ENCODE data around the gene ZP3.
"Not testable (repeated sequence)": the region's sequence is repeated elsewhere in the genome, so short reads cannot be mapped to it uniquely, and the experiment has no call there.

Gene ZP3

DNA sequence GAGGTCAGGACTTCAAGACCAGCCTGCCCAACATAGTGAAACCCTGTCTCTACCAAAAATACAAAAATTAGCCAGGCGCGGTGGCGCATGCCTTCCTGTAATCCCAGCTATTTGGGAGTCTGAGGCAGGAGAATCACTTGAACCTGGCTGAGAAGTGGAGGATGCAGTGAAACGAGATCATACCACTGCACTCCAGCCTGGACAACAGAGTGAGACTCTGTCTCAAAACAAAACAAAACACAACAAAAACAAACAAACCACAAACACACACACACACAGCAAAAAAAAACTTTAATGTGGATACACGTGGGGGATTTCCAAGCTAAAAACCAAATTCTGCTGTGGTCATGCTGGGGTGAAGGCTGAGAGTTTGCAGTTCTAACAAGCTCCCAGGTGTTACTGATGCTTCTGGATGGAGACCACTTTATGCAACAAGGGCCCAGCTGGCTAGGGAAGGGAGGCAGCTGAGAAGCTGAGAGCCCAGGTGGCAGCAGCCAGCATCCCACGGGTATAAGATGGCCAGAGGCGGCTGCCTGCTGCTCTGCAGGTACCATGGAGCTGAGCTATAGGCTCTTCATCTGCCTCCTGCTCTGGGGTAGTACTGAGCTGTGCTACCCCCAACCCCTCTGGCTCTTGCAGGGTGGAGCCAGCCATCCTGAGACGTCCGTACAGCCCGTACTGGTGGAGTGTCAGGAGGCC lies at the start of gene ZP3:
TSS of gene ZP3 (plus strand) at position 538 of the 699 bp plus-strand sequence. CDS start at position 553, 15 bp downstream.
- no peak for DNase-seq

DNA sequence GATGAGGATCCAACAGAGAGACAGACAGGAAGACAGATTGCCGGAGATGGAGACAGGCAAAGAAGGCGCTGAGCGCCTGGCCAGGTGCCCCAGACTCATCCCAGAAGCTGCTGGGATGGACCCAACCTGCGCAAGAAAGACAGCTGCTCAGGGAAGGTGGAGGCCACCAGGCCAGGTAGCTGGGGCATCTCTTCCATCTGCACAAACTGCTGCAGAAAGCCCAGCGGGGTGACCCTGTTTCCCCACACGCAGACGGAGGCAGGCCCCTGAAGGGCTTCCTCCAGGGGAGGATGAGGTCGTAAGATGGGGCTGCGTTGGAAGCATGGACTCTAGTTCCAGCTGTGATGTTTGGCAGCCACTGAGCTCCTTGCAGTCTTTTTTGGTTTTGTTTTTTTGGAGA lies 49.5 kb upstream of the ZP3 start:
- DNase-seq = no peak

DNA sequence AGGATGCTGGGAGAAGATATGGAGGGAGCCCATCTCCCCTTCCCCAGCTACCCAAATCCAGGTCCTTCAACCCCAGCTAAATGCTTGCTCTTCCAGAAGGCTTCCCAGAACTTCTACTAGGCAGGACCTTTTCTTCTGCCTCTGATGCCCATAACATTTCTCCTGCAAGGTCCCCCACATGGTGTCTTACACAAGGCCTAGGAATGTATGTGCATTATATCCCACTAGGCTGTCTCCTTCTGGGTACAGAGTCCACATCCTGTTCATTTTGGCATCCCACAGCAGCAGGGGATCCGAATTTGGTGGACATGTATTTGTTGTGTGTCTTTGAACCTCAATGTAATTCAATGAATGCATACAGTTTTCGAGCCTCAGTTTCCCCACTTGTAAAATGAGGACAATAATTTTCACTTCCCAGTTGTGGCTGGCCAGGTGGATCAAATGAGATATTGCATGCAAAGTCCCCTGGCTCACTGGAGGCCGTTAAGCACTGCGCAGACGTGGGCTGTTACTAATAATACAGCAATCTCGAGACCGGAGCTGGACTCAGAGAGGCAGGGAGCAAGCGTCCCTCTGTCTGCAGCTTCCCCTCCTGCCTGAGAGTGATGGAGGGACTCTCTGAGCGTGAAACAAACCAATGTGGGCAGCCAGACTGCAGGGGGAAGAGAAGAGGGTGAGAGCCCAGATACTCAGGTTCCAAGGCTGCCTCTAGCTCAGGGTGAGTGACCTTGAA lies 47.4 kb upstream of the ZP3 start:
- DNase-seq = no peak

DNA sequence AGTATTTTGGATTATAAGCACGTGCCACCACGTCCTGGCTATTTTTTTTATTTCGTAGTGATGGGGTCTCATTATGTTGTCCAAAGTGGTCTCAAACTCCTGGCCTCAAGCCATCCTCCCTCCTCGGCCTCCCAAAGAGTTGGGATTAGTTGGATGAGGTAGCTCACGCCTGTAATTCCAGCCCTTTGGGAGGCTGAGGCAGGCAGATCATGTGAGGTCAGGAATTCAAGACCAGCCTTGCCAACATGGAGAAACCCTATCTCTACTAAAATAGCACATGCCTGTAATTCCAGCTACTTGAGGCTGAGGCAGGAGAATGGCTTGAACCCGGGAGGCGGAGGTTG lies 44.2 kb upstream of the ZP3 start:
- DNase-seq = no peak

DNA sequence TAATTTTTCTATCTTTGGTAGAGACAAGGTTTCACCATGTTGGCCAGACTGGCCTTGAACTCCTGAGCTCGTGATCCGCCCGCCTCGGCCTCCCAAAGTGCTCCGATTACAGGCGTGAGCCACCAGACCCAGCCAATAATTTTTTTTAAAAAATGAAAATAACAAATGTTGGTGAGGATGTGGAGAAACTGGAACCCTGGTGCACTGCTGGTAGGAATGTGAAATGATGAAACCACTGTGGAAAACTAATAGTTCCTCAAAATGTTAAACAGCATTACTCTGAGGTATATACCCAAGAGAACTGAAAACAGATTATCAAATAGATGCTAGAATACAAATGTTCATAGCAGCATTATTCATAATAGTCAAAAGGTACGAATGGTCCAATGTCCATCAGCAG lies 42.9 kb upstream of the ZP3 start:
- DNase-seq = no peak

DNA sequence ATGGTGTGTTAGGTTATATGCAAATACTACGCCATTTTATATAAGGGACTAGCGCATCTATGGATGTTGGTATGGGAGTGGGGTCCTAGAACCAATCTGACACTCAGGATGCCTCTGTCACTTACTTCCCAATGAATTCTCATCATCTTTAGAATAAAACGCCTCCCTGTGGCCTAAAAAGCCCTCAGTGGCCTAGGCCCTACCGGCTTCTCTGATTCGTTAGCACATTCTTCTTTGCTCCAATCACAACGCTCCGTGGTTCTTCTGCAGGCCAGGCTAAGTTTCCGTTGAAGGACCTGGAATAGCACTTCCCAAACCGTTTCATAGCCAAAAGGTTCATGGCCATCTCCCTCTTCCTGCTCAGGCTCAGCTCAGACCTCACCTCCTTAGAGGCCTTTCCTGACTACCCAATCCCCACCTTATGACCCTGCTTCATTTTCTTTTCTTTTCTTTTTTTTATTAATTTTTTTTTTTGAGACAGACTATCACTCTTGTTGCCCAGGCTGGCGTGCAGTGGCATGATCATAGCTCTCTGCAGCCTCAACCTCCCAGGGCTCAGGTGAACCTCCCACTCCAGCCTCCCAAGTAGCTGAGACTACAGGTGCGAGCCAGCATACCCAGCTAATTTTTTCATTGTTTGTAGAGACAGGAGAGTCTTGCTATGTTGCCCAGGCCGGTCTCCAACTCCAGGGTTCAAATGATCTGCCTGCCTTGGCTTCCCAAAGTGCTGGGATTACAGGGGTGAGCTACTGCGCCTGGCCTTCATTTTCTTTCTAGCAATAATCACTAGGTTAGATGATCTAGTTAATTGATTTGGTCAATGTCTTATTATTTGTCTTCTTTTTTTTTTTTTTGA lies 41.4 kb upstream of the ZP3 start:
- DNase-seq = no peak

DNA sequence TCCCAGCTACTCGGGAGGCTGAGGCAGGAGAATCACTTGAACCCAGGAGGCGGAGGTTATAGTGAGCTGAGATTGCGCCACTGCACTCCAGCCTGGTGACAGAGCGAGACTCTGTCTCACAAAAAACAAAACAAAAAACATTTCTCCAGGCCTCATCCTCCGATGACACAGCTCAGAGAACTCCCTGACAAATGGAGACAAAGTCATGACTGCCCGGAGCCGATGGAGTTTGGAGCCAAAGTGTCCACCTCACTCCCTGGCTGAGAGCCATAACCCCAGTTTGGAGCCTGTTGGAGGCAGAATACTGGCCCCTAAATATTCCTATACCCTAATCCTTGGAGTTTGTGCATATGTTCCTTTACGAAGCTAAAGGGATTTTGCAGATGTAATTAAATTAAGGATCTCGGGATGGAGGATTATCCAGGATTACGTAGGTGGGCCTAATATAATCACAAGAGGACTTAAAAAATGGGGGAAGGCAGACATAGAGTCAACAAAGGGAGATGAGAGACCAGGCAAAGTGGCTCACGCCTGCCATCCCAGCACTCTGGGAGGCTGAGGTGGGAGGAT lies 38.0 kb upstream of the ZP3 start:
- no peak for DNase-seq

DNA sequence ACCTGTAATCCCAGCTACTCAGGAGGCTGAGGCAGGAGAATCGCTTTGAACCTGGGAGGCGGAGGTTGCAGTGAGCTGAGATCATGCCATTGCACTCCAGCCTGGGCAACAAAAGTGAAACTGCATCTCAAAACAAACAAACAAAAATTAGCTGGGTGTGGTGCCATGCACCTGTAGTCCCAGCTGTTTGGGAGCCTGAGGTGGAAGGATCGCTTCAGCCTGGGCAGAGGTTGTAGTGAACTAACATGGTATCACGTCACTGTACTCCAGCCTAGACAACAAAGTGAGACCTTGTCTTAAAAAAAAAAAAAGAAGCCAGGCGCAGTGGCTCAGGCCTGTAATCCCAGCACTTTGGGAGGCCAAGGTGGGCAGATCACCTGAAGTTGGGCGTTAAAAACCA lies 37.0 kb upstream of the ZP3 start:
- not testable (repeated sequence) for DNase-seq

DNA sequence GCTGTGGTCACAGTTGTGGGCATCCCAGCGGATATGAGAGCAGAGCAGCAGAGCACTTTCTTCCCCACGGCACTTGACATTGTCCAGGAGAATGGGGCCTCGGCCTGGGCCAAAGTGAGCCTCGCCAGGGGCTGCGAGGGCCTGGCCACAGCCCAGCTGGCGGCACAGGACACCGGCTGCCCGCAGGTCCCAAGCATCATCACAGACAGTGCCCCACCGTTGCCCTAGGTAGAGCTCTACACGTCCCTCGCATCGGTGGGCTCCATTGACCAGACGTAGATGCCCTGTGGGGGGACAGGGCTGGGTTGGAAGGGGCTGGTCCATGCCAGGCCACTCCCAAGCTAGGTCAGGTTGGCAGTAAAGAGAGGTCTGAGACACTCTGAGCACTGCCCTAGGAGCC lies 34.7 kb upstream of the ZP3 start:
- no peak for DNase-seq

DNA sequence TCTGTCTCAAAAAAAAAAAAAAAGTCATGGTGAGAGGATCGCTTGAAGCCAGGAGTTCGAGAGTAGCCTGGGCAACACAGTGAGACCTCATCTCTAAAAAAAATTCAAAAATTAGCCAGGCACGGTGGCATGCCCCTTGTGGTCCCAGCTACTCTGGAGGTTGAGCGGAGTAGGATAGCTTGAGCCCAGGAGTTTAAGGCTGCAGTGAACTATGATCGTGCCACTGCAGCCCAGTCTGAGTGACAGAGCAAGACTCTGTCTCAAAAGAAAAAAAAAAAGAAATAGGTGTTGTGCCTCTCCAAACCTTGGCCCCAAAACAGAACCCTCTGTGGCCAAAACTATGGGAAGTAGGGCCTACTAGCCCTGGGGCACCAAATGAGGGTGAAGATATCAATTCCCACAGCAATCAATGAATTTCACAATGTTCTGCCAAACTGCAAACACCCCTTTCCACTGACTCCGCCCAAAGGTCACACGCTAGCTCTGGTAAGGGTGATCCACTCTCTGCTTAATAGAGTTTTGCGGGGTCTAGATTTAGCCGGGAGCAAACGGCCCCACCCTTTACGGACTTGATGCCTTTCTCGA lies 32.1 kb upstream of the ZP3 start:
- no peak for DNase-seq

DNA sequence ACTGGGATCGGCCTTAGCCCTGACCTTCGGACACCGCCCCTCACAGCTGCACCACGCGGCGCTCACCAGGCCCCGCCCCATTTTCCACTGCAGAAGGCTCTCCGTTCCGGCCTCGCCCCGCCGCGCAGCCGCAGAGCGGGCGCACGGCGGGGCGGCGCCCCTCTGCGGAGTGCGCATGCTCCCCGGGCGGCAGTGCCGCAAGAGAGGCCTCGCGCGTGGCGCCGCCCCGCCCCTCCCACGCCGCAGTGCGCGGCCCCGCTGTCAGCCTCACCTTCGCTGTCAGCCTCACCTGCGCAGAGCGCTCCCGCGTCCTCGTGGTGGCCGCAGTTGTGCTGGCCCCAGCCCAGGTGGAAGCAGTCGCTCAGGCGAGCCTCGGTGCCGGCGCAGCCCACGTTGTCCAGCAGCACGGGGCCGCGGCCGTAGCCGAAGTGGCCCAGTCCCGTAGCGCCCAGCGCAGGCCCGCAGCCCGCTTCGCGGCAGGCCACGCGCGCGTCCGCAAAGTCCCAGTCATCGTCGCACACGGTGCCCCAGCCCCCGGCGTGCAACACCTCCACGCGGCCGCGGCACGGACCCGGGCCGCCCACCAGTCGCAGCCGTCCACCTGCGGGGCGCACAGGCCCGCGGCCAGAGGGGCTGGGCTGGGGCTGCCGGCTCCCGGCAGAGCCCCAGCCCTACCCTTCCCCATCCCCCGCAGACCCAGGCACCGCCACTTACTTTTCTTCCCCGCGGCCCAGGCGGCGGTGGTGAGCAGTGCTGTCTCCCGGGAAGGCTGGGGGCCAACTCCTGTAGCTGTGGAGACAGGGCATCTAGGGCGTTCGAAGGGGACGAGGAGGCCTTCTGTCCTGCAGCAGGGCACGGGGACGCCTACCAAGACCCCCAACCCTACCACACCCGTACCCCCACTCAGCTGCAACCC lies 31.4 kb upstream of the ZP3 start:
- peak; percentile 74 for DNase-seq

DNA sequence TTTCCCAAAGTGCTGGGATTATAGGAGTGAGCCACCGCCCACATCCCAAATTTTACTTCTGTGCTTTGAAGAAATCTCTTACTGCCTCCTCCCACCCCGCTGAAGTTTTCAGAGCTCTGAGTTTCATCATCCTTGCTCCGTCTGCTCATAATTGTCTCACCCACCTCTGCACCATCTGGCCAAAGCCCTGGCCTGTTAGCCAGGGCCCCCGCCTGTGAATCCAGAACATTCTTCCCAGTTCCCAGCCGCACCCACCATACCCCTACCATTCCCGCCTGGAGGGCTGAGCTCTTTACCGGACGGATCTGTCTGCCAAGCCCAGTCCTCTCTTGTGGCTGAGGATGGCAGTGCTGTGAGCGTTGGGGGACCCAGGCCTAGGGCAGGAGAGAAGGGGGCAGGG lies 29.8 kb upstream of the ZP3 start:
- DNase-seq = no peak

DNA sequence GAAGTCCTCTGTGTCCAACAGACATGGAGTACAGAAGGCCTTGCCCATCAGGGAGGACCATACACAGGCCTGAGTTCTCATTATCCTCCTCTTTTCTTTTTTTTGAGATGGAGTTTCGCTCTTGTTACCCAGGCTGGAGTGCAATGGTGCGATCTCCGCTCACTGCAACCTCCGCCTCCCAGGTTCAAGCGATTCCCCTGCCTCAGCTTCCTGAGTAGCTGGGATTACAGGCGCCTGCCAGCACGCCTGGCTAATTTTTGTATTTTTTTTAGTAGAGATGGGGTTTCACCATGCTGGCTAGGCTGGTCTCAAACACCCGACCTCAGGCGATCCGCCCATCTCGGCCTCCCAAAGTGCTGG lies 29.2 kb upstream of the ZP3 start:
- DNase-seq = not testable (repeated sequence)

DNA sequence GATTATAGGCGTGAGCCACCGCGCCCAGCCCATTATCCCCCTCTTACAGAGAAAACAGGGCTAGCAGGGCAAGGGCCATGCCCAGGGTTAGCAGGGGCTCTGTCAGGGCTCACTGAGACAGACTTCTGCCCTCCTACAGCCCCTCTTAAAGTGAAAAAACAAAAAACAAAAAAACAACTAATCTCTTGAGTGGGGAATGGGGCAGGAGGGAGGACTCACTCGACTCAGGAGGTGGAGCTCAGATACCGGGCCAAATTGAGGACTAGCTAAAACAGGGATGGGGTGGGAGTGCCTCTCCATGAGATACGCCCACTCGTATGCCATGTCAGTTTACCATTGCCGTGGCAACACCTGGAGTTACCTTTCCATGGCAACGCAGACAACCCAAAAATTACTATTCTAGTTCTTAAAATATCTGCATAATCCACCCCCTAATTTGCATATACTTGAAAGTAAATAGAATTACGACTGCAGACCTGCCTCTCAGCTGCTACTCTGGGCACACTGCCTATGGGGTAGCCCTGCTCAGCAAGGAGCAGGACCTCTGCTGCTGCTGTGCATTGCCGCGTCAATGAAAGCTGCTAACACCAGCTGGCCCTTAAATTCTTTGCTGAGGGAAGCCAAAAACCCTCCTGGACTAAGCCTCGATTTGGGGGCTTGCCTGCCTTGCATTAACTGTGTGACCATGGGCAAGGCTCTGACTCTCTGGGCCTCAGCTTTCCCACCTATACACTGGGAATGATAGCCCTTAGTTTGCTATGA lies 28.6 kb upstream of the ZP3 start:
- peak; percentile 85 for DNase-seq

DNA sequence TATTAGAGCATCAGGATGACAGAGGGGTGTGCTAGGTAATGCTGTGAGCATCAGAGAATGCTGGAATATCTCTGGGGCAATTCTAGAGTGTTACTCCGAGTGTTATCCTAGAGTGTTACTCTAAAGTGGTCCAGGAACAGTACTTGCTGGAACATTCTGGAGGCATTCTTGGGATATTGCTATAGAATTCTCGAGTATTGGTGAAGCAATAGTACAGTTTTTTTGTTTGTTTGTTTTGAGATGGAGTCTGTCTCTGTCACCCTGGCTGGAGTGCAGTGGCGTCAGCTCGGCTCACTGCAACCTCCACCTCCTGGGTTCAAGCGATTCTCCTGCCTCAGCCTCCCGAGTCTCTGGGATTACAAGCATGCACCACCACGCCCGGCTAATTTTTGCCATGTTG lies 27.9 kb upstream of the ZP3 start:
- no peak for DNase-seq

DNA sequence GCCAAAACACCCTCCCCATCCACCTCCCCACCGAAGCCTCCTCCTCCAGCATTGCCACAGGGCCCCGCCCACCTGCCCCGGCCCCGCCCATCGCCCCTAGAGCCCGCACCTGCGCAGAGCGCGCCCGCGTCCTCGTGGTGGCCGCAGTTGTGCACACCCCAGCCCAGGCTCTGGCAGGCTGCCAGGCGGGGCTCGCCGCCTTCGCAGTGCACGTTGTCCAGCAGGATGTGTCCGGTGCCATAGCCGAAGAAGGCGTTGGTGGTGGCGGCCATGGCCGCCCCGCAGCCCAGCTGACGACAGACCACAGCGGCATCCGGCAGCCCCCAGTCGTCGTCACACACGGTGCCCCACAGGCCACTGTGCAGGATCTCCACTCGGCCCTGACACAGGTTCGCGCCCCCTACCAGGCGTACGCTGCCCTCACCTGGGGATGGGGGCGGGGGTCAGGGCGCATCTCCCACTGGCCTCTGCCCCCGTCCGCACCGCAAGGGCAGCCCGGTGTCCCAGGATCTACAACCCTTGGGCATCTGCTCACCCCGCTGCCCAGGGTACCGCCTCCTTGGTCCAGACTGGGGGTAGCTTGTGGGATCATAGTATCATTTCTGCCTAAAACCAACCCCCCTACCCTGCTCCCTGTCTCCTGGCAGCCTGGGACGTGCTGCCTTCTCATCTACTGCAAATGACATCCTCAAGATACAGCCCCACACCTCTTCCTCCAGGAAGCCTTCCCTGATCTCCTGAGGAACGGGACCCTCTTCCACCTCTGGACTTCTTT lies 27.2 kb upstream of the ZP3 start:
- no peak for DNase-seq

DNA sequence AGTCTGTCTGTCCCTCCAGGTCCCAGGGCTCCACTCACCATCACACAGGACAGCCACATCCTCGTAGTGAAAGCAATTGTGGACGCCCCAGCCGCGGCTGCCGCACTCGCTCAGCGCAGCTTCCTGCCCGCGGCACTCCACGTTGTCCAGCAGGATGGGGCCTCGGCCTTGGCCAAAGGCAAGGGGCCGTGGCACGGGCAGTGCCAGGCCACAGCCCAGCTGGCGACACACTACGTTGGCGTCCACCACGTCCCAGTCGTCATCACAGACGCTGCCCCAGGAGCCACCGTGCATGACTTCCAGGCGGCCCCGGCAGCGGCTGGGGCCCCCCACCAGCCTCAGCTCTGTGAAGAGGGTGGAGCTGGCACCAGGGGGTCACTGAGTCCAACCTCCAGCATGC lies 24.5 kb upstream of the ZP3 start:
- no peak for DNase-seq

DNA sequence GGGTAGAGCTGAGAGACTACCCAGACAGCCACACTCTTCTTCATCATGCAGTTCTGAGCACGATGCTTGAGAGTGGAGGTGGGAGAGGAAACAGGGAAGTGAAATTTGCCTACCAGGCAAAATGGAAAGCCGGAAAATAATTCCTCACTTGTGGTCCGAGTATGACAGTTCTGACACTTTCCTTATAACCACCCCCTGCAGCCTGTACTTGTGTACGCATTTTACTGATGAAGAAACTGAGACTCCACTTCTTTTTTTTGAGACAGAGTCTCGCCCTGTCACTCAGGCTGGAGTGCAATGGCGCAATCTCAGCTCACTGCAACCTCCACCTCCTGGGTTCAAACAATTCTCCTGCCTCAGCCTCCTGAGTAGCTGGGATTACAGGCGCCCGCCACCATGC lies 21.7 kb upstream of the ZP3 start:
- not testable (repeated sequence) for DNase-seq

DNA sequence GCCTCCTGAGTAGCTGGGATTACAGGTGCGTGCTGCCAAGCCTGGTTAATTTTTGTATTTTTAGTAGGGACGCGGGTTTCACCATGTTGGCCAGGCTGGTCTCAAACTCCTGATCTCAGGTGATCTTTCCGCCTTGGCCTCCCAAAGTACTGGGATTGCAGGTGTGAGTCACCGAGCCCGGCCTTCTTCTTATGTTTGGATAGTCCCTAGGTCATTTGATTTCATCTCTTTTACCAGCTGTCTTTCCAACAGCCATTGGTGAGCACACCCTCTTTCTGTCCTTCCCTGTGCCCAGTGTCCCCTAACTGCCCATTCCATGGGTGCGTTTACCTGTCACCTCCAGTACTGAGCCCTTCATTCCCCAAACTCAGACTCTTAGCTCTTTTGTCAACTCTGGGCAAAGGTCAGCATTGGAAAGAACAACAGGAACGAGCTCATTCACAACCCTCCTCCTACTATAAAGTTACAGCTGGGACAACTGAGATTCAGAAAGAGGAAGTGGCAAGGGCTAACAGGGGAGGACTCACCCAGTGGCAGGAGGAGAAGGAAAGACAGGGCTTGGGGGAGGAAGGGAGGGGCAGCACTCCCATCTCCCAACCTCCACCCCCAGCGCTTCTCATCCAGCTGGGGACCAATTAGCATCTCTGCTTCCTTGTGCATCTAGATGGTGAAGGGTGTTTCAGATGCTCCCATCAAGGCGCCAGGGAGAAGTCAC lies 20.8 kb upstream of the ZP3 start:
- no peak for DNase-seq

DNA sequence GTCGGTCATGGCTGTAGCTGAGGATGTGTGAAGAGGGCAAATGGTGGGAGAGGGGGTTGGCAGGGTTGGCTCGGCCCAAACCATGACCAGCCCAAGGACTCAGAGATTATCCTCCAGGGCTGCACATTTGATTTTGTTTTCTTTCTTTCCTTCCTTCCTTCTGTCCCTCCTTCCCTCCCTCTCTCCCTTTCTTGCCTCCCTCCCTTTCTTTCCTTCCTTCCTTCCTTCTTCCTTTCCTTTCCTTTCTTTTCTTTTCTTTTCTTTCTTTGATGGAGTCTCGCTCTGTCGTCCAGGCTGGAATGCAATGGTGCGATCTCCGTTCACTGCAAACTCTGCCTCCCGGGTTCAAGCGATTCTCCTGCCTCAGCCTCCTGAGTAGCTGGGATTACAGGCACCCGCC lies 19.0 kb upstream of the ZP3 start:
- DNase-seq = no peak
